GM12891 (cell line): ENCODE measurements around the gene NRSN1.

Experiments used
- POLR2A ChIP-seq: IDR thresholded peaks from 2 replicates; pipeline ENCODE4 v1.6.1; 2011; ENCODE audit warnings: low read depth, low read length, control low read depth
- POLR2AphosphoS5 ChIP-seq: IDR thresholded peaks from 2 replicates; pipeline ENCODE4 v1.6.1; 2011; ENCODE audit warnings: low read depth, low read length, control low read depth
- TAF1 ChIP-seq: IDR thresholded peaks from 2 replicates; pipeline ENCODE4 v1.6.1; 2011; ENCODE audit warnings: low read depth, low read length, control low read depth

- no peak for TF ChIP-seq TAF1
- no peak for TF ChIP-seq POLR2A
- no peak for TF ChIP-seq POLR2AphosphoS5
Measured at GRCh38 chr6:24127316-24127715, 1.3 kb downstream of the NRSN1 start.
